Astrocyte (in vitro differentiated cells and primary cell): ENCODE data around the gene PTPRK.

ENCODE experiments used
- EZH2 ChIP-seq: IDR thresholded peaks from 2 replicates; pipeline ENCODE4 v1.6.1; 2012; ENCODE audit warnings: mild to moderate bottlenecking, low read length, inconsistent platforms; ENCODE audit not compliant: insufficient read depth
- TF ChIP-seq, protein P1 (sequence below): IDR thresholded peaks from 2 replicates; pipeline ENCODE4 v1.5.1; 2011; ENCODE audit warnings: low read depth, mild to moderate bottlenecking, inconsistent platforms, low read length, moderate library complexity; ENCODE audit not compliant: insufficient read depth

DNA sequence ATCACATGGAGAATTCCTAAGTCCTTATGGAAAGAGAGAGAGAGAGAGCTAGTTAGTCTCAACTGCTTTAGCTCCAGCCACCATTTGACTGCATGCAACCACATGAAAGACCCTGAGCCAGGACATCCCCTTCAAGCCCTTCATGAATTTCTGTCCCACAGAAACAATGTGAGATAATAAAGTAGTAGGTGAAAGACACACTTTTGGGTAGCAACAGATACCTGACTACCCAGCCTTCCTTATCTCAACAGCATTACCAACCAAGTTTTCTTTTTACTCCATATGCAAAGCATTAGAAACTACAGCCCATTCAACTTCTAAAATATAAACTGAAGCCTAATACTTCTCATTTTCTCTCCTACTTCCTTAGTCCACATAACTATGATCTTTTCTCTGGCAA is 596.4 kb downstream of the PTPRK start:
- TF ChIP-seq, protein P1, sequence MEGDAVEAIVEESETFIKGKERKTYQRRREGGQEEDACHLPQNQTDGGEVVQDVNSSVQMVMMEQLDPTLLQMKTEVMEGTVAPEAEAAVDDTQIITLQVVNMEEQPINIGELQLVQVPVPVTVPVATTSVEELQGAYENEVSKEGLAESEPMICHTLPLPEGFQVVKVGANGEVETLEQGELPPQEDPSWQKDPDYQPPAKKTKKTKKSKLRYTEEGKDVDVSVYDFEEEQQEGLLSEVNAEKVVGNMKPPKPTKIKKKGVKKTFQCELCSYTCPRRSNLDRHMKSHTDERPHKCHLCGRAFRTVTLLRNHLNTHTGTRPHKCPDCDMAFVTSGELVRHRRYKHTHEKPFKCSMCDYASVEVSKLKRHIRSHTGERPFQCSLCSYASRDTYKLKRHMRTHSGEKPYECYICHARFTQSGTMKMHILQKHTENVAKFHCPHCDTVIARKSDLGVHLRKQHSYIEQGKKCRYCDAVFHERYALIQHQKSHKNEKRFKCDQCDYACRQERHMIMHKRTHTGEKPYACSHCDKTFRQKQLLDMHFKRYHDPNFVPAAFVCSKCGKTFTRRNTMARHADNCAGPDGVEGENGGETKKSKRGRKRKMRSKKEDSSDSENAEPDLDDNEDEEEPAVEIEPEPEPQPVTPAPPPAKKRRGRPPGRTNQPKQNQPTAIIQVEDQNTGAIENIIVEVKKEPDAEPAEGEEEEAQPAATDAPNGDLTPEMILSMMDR: no peak
- no peak for TF ChIP-seq EZH2
